GM21367 (cell line): ENCODE data around the gene GTF2IRD2.
A peak's percentile ranks its signal among the peaks of the same experiment; 100 is the strongest.
"Not testable (repeated sequence)": the region's sequence is repeated elsewhere in the genome, so short reads cannot be mapped to it uniquely, and the experiment has no call there.

ENCODE experiments used
- ATAC-seq: cut with Tn5 transposase; IDR thresholded peaks from one replicate; pipeline ENCODE4 v1.9.1; 2021; ENCODE audit not compliant: unreplicated experiment

Gene GTF2IRD2

DNA sequence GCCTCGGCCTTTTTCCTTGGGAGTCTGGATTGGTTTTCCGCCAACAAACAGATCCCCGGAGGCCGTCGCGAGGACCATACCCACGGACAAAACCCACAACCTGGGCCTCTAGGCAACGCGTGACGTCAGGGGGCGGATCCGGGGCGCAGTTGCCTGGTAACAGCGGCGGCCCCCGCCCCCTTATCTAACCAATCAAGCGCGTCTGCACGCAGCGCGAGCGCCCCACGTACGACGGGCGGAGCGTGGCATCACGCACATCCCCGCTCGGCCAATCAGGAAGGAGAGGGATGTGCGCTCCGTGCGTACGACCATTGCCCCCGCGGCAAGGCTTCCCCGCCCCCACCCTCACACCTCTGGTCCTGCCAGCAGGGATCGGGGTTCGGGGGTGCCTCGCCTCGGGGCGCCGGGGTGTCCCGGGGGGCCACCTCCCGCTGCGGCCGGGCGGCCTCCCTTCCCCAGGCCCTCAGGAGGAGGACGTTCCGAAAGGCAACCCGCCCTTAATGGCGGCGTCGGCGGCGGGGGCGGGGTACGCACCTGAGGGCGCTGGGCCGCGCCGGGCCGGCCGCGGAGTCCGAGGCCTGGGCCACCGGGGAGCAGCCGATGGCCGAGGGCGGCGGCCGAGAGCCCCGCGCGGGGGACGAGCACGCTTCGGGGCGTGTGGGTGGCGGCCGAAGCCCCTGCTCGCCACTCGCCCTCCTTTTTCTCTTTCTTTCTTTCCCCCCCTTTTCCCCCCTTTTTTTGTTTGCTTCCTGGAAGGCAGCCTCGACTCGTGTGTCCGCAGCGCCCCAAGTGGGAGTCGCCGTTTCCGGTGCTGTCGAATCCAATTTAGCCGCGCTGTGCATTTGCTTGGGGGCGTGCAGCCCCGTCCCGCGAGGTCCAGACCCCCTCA is at the start of gene GTF2IRD2:
GTF2IRD2 (minus strand) TSS at position 773 of the 889 bp plus-strand sequence. CDS start 15,227 bp downstream, outside the sequence.
- ATAC-seq = peak; percentile 57

DNA sequence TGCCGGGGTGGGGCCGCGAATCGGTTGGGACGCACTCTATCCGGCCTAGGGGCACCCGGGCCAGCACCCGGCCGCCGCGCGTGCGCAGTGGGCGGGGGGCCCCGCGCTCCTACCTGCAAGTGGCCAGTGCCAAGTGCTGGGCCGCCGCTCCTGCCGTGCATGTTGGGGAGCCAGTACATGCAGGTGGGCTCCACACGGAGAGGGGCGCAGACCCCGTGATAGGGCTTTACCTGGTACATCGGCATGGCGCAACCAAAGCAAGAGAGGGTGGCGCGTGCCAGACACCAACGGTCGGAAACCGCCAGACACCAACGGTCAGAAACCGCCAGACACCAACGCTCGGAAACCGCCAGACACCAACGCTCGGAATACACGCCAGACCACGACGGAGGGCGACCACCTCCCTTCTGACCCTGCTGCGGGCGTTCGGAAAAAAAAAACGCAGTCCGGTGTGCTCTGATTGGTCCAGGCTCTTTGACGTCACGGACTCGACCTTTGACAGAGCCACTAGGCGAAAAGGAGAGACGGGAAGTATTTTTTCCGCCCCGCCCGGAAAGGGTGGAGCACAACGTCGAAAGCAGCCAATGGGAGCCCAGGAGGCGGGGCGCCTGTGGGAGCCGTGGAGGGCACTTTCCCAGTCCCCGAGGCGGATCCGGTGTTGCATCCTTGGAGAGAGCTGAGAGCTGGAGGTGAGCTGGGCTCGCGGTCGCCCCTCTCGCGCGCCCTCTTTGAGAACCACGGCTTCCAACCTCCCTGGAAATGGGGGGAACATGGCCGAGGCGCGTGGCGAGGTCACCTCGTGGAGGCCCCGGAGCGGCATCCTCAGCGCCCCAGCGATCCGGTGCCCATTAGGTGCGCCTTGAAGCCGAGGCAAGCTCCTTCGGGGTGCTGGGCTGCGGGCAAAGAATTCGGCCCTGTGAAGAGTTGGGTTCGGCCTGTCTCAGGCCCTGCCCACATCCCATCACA is 39.0 kb upstream of the GTF2IRD2 start:
- not testable (repeated sequence) for ATAC-seq

GRCh38 chr7:74889518-74890129 is 38.2 kb upstream of the GTF2IRD2 start:
- ATAC-seq = not testable (repeated sequence)

- not testable (repeated sequence) for ATAC-seq
Measured at GRCh38 chr7:74885295-74885694, 33.9 kb upstream of the GTF2IRD2 start.

GRCh38 chr7:74882110-74882509 is 30.7 kb upstream of the GTF2IRD2 start:
- not testable (repeated sequence) for ATAC-seq

DNA sequence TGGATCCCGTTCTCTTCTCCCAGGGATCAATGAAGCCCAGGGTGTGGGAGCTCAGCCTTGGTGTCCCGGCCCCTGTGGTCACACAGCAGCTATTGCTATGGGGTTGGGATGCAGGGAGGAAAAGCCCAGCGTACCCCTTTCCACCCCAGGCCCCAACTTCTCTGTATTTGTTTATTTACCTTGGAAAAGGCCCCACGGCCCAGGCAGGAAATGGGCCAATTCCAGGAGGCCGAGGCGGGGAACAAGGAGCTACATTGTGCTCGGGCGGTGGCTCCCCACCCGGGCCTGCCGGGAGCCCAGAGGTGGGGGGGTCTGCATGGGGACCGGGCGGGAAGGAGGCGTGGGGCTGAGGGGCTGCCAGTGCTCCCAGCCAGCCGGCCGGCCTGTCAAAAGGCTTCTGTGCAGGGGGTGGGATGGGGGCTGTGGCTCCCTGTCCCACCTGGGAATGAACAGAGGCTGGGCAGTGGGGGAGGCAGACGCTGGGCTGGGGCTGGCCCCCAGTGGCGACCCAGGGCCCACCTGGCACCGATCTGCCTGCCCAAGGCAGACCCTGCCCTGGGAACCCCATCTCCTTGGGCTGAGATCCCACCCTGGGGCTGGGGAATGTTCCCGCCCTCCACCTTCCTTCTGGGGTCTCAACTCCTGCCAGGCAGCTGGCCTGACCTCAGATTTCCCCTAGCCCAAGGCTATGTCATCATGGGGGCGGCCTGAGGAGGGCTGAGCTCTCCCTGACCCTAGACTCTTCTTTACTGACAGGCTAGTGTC is 23.5 kb upstream of the GTF2IRD2 start:
- not testable (repeated sequence) for ATAC-seq

- ATAC-seq = not testable (repeated sequence)
Measured at GRCh38 chr7:74874104-74874747, 22.8 kb upstream of the GTF2IRD2 start.

- not testable (repeated sequence) for ATAC-seq
Measured at GRCh38 chr7:74872542-74872941, 21.1 kb upstream of the GTF2IRD2 start.

DNA sequence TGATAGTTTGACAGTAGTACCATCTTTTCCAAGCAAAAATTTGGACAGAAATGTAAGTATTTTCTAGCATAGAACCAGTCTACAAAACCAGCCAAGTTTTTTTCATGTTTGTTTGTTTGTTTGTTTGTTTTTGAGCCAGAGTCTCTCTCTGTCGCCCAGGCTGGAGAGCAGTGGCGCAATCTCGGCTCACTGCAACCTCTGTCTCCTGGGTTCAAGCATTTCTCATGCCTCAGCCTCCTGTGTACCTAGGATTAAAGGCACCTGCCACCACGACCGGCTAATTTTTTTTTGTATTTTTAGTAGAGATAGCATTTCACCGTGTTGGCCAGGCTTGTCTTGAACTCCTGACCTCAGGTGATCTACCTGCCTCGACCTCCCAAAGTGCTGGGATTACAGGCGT is 14.4 kb upstream of the GTF2IRD2 start:
- ATAC-seq = not testable (repeated sequence)

GRCh38 chr7:74849853-74850252 is 1.6 kb downstream of the GTF2IRD2 start:
- ATAC-seq = not testable (repeated sequence)

DNA sequence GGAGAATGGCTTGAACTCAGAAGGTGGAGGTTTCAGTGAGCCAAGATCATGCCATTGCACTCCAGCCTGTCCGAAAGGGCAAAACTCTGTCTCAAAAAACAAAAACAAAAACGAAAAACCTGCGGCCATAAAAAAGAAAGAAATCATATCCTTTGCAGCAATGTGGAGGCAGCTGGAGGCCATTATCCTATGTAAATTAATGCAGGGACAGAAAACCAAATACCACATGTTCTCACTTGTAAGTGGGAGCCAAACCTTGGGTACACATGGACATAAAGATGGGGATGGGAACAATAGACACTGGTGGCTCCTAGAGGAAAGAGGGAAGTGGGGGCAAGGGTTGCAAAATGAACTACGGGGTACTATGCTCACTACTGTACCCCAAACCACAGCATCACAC is 21.0 kb downstream of the GTF2IRD2 start:
- not testable (repeated sequence) for ATAC-seq

DNA sequence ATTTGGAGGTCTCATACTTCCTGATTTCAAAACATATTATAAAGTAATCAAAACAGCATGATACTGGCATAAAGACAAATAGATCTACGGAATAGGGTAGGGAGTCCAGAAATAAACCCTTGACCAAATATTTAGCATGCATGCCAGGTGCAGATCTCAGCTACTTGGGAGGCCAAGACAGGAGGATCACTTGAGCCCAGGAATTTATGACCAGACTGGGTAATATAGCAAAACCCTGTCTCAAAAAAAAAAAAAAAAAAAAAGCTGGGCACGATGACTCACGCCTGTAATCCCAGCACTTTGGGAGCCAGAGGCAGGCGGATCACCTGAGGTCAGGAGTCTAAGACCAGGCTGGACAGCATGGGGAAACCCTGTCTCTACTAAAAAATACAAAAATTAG is 21.4 kb downstream of the GTF2IRD2 start:
- not testable (repeated sequence) for ATAC-seq

GRCh38 chr7:74821259-74821658 is 30.1 kb downstream of the GTF2IRD2 start:
- ATAC-seq = not testable (repeated sequence)

GRCh38 chr7:74820146-74820805 is 31.1 kb downstream of the GTF2IRD2 start:
- ATAC-seq = peak; percentile 78

DNA sequence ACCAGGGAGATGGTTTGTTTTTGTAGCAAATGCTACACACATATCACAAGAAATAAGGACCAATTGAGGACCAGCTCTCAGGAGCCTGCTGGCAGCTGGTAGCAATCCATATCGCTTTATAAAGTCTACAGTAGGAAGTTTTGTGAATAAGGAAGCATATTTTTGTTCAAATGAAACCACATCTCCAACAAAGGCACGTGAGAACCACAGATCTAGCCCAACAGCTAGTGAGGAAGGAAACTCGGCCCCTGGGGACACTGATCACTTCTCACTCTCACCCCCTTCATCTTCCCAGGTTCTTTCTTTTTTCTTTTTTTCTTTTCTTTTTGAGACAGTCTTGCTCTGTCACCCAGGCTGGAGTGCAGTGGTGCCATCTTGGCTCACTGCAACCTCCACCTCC is 35.5 kb downstream of the GTF2IRD2 start:
- ATAC-seq = not testable (repeated sequence)

DNA sequence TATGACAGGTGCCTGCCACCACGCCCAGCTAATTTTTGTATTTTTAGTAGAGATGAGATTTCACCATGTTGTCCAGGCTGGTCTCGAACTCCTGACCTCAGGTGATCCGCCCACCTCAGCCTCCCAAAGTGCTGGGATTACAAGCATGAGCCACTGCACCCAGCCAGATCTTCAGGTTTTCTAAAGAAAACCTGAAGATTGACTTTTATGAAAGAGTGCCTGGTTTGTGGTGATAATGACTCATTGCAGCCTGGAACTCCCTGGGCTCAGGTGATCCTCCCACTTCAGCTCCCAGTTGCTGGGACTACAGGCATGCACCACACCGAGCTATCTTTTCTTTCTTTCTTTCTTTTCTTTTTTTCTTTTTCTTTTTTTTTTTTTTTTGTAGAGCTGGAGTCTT is 52.8 kb downstream of the GTF2IRD2 start:
- ATAC-seq = not testable (repeated sequence)

DNA sequence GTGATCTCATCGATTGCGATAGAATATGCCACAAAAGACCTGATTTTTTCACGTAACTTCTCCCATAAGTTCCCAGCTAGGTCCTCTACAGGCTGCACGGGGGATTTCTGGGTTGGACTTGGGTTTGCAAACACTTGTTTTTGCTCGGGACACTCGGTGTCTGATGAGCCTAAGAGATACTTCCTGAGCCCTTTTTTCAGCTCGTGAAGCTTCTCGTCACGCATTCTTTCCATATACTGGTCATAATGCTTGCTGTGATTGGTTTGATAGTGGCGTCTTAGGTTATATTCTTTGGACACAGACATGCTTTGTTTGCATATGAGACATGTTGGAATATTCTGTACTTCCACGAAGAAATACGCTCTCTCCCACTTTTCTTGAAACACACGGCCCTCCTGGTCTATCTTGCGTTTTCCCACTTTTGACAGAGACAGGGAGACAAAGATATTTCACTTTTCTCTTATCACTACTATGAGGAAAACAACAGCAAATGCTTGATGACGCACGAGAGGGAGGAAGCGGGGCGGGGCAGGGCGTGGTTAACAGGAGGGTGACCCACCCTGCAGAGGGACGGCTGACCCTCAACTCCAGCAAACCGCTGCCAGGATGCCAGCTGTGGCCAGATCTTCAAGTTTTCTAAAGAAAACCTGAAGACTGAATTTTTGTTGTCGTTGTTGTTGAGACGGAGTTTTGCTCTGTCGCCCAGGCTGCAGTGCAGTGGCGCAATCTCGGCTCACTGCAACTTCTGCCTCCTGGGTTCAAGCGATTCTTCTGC is 53.4 kb downstream of the GTF2IRD2 start:
- not testable (repeated sequence) for ATAC-seq

GRCh38 chr7:74789200-74789736 is 62.1 kb downstream of the GTF2IRD2 start:
- peak; percentile 1 for ATAC-seq
